ENCODE measurements around the gene TAGAP.

DNA sequence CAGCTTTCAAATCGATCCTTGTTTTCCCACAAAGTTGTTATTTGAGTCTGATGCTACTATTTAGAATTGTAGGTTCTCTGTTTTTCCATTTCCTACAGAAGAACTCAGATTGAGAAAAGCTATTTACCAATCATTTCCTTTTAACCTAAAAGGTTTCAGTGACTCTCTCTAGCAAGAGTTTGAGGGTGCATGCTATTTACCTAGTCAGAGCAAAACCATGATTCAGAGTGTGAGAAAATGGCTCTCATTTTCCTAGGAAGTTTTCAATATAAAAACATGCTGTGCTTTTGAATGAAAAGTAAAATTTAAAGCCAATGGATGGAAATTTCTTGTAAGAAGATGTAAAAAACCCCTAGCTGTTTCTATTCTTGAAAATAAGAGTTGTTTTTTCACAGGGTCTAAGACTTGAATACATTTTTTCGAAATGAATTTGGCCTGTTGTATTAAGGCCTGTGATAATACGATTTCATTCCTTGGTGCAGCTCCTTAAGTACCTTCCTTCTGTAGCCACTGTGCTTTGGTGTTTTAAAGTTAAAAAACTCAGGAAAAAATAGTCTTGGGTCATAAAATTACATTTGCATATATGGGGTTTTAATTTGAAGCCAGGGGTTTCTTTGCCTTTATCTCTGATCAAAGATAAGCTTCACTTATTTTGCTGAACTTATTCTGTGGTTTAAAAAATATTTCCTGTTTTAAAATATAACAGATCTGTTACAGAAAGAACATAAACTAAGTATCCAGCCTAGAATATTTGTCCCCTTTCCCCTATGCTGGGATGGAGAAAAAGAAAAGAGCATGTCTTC lies 26.8 kb downstream of the TAGAP start:
- TF ChIP-seq POLR2A (IDR thresholded peaks at IDR 0.05) = no peak
- TF ChIP-seq CTCF (IDR thresholded peaks at IDR 0.05) = no peak

All from adrenal gland (tissue), 5 donors.